Astrocyte (in vitro differentiated cells and primary cell): ENCODE results near the gene DHDH.

Experiments
- EZH2 ChIP-seq: IDR thresholded peaks from 2 replicates; pipeline ENCODE4 v1.6.1; 2012; ENCODE audit warnings: mild to moderate bottlenecking, low read length, inconsistent platforms; ENCODE audit not compliant: insufficient read depth
- TF ChIP-seq, protein P1 (sequence below): IDR thresholded peaks from 2 replicates; pipeline ENCODE4 v1.5.1; 2011; ENCODE audit warnings: low read depth, mild to moderate bottlenecking, inconsistent platforms, low read length, moderate library complexity; ENCODE audit not compliant: insufficient read depth

- TF ChIP-seq, protein P1, sequence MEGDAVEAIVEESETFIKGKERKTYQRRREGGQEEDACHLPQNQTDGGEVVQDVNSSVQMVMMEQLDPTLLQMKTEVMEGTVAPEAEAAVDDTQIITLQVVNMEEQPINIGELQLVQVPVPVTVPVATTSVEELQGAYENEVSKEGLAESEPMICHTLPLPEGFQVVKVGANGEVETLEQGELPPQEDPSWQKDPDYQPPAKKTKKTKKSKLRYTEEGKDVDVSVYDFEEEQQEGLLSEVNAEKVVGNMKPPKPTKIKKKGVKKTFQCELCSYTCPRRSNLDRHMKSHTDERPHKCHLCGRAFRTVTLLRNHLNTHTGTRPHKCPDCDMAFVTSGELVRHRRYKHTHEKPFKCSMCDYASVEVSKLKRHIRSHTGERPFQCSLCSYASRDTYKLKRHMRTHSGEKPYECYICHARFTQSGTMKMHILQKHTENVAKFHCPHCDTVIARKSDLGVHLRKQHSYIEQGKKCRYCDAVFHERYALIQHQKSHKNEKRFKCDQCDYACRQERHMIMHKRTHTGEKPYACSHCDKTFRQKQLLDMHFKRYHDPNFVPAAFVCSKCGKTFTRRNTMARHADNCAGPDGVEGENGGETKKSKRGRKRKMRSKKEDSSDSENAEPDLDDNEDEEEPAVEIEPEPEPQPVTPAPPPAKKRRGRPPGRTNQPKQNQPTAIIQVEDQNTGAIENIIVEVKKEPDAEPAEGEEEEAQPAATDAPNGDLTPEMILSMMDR = no peak
- no peak for TF ChIP-seq EZH2
Observed at GRCh38 chr19:48914181-48914580, 19.3 kb upstream of the DHDH start.
